C4-2B (cell line): ENCODE measurements around the gene HLA-E.
"Not testable (repeated sequence)": the region's sequence is repeated elsewhere in the genome, so short reads cannot be mapped to it uniquely, and the experiment has no call there.

ENCODE experiments used
- H3K27ac ChIP-seq: fragments of 450-650 bp; 2 replicates; pipeline ENCODE4 v1.5.1; 2017
- ZFX ChIP-seq: fragments of 450-650 bp; IDR thresholded peaks from 2 replicates; pipeline ENCODE4 v1.6.1; 2017
- TF ChIP-seq, protein P1 (sequence below): fragments of 450-650 bp; conservative IDR thresholded peaks from 2 replicates; pipeline ENCODE4 v1.5.1; 2017; ENCODE audit warnings: mild to moderate bottlenecking

Gene HLA-E

GRCh38 chr6:30491991-30492952, 3.0 kb downstream of the HLA-E start:
- no peak overlapping the region for H3K27ac ChIP-seq
- TF ChIP-seq, protein P1, sequence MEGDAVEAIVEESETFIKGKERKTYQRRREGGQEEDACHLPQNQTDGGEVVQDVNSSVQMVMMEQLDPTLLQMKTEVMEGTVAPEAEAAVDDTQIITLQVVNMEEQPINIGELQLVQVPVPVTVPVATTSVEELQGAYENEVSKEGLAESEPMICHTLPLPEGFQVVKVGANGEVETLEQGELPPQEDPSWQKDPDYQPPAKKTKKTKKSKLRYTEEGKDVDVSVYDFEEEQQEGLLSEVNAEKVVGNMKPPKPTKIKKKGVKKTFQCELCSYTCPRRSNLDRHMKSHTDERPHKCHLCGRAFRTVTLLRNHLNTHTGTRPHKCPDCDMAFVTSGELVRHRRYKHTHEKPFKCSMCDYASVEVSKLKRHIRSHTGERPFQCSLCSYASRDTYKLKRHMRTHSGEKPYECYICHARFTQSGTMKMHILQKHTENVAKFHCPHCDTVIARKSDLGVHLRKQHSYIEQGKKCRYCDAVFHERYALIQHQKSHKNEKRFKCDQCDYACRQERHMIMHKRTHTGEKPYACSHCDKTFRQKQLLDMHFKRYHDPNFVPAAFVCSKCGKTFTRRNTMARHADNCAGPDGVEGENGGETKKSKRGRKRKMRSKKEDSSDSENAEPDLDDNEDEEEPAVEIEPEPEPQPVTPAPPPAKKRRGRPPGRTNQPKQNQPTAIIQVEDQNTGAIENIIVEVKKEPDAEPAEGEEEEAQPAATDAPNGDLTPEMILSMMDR = no peak
- no peak for TF ChIP-seq ZFX

- no peak for TF ChIP-seq ZFX
- TF ChIP-seq, protein P1 = no peak
- H3K27ac ChIP-seq = no peak overlapping the region
Observed at GRCh38 chr6:30493643-30494250, 4.4 kb downstream of the HLA-E start.

DNA sequence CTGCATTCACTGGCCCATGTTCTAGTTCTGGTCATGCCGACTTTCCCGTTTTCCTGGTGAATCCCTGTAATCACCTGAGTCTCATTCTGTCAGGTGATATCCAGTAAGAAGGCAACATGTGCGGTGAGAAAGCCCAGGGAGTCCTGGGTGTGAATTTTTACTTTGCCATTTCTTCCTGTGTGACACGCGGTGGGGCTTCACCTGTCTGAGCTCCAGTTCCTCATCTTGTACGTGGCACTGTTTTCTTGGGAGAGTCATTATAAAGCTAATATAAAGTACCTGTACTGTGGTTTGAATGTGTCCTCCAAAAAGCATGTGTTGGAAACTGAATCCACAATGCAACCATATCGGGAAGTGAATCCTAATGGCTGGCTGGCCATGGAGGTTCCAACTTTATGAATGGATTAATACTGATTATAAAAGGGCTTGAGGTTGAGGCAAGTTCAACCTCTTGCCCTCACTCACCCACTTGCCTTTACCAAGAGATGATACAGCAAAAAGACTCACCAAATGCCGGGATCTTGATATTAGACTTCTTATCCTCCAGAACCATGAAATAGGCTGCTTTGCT, 5.1 kb downstream of the HLA-E start:
- TF ChIP-seq, protein P1 = no peak
- no peak for TF ChIP-seq ZFX

DNA sequence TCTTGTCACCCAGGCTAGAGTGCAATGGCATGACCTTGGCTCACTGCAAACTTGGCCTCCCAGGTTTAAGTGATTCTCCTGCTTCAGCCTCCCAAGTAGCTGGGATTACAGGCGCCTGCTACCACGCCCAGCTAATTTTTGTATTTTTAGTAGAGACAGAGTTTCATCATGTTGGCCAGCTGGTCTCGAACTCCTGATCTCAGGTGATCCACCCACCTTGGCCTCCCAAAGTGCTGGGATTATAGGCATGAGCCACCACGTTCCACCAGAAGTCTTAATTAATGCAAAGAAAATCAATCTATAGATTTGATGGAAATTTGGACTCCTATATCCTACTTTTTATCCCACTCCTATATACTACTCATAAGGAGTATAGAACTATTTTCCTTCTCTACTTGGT, 5.8 kb downstream of the HLA-E start:
- H3K27ac ChIP-seq = not testable (repeated sequence)

More for the DNA sequence above, 5.1 kb downstream of the HLA-E start:
- H3K27ac ChIP-seq = no peak overlapping the region

DNA sequence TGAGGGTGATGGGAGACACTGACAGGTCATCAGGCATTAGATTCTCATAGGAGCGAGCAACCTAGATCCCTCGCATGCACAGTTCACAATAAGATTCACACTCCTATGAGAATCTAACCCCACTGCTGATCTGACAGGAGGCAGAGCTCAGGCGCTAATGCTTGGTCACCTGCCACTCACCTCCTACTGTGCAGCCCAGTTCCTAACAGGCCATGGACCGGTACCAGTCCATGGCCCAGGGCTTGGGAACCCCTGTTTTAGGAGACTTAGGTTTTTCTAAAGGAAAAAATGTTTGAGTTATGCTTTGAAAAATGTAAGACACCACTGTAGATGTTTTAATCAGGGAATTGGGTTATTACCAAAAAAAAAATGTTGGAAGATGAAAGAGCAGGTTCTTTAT, 6.7 kb downstream of the HLA-E start:
- TF ChIP-seq ZFX = no peak
- TF ChIP-seq, protein P1 = no peak

DNA sequence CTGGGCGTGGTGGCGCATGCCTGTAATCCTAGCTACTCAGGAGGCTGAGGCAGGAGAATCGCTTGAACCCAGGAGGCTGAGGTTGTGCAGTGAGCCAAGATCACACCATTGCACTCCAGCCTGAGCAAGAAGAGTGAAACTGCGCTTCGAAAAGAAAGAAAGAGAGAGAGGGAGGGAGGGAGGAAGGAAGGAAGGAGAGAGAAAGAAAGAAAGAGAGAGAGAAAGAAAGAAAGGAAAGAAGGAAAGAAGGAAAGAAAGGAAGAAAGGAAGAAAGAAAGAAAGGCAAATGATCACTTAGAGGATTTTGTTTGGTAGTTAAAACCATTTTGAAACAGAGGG, 7.9 kb downstream of the HLA-E start:
- H3K27ac ChIP-seq = not testable (repeated sequence)

More for the DNA sequence above, 6.7 kb downstream of the HLA-E start:
- no peak overlapping the region for H3K27ac ChIP-seq

- no peak for TF ChIP-seq ZFX
- no peak overlapping the region for H3K27ac ChIP-seq
Observed at GRCh38 chr6:30497714-30498113, 8.4 kb downstream of the HLA-E start.

DNA sequence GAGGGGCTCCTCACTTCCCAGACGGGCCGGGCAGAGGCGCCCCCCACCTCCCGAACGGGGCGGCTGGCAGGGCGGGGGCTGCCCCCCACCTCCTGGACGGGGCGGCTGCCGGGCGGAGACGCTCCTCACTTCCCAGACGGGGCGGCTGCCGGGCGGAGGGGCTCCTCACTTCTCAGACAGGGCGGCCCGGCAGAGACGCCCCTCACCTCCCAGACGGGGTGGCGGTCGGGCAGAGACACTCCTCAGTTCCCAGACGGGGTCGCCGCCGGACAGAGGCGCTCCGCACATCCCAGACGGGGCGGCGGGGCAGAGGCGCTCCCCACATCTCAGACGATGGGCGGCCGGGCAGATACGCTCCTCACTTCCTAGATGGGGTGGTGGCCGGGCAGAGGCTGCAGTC, 9.4 kb downstream of the HLA-E start:
- not testable (repeated sequence) for H3K27ac ChIP-seq

GRCh38 chr6:30500421-30501355, 11.4 kb downstream of the HLA-E start:
- H3K27ac ChIP-seq = no peak overlapping the region
- TF ChIP-seq, protein P1 = no peak
- no peak for TF ChIP-seq ZFX
